ENCODE data around the gene SMCO3.

SMCO3 gene

DNA sequence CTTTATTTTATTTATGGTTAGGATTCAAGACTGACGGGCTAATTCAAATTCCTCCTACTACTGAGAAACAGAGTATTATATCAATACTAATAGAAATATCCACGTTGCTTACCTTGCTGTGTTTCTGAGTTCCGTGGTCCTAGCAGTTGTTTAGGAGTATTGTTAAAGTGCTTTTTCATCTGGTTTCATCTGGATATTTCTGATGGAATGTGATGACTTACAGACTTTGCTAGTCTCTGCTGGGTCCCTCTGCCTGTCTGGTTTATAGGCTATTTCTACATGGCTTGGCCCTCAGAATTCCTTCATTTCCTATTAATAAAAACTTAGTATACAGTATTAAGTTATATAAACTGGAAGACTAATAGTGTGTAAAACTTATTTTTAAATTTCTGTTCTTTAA is at the start of gene SMCO3:
SMCO3 (minus strand) TSS at position 169 of the 400 bp plus-strand sequence. CDS start 7,502 bp downstream, outside the sequence.
- no peak for DNase-seq (ENCODE audit: low spot score)

DNA sequence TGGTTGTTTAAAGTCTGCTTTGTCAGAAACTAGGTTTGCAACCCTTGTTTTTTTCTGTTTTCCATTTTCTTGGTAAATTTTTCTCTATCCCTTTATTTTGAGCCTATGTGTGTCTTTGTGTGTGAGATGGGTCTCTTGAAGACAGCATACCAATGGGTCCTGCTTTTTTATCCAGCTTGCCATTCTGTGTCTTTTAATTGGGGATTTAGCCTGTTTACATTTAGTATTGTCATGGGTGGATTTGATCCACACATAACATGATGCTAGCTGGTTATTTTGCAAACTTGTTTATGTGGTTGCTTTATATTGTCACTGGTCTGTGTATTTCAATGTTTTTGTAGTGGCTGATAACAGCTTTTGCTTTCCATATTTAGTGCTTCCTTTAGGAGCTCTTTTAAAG is 46.5 kb upstream of the SMCO3 start:
- no peak for DNase-seq (ENCODE audit: low spot score)

DNA sequence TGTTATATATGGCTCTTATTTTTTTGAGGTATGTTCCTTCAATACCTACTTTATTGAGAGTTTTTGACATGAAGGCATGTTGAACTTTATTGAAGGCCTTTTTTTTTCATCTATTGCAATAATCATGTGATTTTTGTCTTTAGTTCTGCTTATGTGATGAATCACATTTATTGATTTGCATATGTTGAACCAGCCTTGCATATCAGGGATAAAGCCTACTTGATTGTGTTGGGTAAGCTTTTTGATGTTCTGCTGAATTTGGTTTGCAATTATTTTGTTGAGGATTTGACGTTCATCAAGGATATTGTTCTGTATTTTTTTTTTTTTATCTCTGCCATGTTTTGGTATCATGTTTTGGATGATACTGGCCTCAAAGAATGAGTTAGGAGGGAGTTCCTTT is 44.5 kb upstream of the SMCO3 start:
- DNase-seq (ENCODE audit: low spot score): no peak

DNA sequence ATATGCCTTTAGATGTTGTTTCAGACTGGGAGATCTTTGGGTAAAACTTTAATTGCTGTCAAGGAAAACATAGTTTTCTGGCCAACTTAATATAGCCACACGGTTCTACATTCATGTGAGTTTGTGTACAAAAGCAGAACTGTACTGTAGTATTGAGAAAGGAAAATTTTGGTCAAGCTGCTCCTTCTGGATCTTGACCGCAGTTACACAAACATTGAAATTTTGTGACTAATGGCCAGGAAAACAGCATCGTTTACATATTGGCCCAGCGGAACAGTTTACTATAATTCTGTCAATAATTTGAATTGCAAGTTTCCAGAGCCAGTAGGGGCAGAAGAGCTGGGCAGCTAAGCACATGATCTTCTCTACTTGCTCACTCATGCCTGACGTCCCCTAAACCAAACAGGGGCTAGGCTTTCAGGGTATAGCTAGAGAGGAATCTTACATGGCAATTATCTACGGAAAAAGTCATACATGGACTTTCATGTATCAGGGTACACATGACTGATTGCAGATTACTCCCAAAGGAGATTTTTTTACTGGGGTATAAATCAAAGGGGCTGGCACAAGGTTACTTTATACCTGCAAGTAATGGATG is 40.7 kb upstream of the SMCO3 start:
- DNase-seq (ENCODE audit: low spot score): no peak

DNA sequence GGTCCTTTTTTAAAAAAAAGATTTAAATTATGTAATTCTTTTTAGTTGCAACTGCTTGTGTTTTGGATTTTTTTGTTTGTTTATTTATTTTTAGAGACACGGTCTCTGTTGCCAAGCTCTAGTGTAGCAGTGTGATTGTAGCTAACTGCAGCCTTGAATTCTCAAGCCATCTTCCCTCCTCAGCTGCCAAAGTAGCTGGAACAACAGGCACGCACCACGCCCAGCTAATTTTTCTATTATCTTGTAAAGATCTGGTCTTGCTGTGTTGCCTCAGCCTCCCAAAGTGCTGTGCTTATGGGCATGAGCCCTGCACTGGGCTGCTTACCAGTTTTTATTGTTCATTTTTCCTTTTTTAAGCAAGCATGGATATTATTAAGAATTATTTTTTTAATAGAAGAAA is 40.0 kb upstream of the SMCO3 start:
- no peak for DNase-seq (ENCODE audit: low spot score)

DNA sequence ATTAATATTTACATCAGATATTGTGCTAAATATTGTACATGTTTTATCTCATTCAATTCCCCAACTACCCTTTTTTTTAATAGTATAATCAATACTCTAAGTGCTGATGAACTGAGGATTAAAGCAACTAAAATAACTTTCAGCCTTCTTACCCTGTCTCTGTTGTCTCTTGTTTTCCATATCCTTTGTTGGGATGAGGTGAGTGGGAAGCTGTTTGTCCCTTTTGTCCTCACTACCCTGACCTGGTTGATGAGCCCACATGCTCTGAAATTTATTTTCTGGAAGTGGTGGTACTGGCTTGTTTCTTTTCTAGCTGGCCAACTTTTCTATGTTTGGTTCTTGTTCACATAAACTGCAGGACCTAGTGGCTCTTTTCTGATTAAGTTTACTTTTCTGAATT is 38.9 kb upstream of the SMCO3 start:
- peak; percentile 12 for DNase-seq (ENCODE audit: low spot score)

DNA sequence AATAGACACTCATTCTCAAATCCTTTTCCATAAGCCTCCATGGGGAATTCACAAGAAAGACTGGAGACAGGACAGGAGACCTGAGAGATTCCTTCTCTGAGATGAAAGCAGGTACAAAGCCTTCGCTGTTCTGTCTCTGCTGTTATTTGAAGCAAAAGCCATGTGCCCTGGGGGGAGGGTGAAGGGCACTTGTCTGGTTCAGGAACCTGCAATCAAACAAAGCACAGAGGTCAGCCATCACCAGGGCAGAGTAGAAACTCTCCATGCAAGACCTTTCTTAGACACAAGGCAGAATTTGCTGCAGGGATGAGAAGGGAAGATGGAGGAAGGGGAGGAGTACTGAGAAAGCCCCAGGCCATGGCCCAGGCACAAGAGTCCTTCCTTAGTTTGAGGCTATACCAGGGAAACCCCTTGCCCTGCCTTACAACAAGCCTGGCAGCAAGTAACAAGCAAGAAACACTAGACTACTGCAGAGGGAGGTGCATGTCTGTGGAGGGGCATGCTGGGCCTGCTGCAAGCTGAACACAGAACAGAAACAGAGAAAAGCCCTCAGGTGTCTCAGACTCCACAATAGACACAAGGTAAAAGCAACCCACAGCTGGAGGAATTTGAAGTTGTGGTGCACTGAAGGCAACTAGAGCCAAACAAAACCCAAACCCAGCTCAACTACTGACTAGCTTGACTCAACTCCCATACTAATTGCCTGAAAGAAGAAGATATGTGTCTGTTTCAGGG is 37.1 kb upstream of the SMCO3 start:
- DNase-seq (ENCODE audit: low spot score): no peak

DNA sequence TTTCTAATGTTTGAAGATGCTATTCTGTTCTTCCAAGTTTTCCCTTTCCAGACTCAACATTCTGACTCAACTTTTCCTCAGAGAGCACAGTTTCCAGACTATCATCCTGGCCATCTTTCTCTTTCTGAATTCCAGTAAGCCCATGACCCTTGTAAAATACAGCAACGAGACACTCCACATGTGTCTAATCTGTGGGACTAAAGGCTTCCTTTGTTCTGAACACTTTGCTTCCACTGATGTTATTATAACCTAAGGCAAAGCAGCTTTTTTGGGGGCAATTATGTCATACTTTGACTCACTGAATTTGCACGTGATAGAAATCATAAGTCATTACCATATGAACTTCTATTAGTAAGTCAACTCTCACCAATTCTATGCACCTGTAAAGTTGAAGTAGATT is 35.7 kb upstream of the SMCO3 start:
- no peak for DNase-seq (ENCODE audit: low spot score)

DNA sequence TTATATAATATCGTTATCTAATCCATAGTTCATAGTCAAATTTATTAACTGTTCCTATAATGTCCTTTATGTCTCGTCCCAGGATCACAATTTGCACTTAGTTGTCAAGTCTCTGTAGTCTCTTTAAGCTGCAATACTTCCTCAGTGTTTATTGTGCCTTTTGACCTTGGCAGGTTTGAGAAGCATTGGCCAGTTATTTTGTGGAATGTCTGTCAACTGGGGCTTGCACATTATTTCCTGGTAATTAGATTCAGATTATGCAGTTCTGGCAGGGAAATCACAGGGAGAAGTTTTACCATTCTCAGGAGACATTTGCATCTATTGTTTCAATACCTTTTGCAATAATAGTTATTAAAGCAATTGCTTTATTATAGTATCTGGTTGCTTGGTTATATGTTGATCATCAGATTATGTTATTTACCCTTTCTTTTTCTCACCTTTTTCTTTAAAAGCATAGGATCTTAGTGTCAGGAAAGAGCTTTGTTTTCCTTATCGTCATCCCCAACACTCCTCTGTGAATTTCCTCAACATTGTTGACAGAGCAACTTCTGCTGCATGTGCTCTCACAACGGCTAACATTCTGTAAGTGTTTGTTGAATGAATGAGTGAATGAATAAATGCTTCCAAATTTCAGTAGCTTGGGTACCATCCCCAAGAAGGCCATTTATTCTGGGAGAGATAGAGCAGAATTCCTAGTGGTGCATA is 33.0 kb upstream of the SMCO3 start:
- no peak for DNase-seq (ENCODE audit: low spot score)

DNA sequence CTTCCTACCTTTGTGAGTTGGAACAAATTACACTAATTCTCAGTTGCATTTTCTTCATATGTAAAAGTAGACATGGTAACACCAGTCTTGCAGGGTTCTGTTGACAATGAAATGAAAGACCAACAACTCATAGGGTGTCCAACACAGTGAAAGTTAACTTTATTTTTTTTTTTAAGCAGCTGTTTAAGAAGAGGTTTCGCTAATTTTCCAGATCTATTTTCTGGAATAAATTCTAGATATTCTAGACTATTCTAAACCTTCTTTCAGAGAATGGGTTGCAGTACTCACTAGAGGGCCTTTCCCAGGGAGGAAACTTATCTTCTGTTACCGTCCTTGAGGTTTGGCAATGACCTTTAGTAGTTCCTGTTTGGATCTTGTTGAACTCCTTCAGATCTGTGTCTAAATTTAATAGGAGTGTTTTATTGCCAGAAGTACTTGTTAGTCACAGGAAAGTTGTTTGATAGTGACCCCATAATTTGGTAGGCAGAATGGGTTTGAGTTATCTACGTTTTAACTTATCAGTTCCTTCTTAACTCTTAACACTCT is 32.1 kb upstream of the SMCO3 start:
- no peak for DNase-seq (ENCODE audit: low spot score)

DNA sequence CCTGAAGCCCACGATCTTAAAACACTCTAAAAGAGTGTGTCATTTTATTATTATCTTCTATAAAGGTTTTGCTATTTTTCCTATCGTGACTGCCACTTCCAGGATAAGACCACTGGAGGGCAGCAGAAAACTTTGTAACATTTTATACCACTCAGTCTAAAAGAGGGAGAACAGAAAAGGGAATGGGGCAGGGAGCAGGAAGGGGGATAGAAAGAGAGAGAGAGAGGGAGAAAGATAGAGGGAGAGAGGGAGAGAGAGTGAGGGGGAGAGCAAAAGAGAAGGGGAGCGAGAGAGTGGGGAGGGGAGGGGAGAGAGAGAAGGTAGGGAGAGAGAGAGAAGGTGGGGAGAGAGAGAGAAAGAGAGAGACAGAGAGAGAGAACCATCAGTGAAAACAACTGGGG is 31.4 kb upstream of the SMCO3 start:
- DNase-seq (ENCODE audit: low spot score): peak; percentile 72

DNA sequence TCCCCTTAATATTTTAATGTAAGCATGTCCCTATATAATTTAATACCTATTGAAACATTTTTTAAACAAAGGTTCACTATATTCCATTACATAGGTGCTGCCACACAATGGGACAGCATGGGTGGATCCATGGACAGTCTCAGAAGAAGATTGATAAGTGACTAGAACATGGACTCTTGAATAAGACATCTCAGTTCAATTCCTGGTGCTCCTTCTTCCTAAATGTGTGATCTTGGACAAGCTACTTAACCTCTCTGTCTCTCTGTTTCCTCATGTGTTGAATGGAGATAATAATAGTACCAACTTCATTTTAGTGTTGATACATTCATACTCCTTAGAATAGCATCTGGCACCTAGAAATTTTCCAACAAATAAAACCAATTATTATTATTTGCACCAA is 30.4 kb upstream of the SMCO3 start:
- no peak for DNase-seq (ENCODE audit: low spot score)

DNA sequence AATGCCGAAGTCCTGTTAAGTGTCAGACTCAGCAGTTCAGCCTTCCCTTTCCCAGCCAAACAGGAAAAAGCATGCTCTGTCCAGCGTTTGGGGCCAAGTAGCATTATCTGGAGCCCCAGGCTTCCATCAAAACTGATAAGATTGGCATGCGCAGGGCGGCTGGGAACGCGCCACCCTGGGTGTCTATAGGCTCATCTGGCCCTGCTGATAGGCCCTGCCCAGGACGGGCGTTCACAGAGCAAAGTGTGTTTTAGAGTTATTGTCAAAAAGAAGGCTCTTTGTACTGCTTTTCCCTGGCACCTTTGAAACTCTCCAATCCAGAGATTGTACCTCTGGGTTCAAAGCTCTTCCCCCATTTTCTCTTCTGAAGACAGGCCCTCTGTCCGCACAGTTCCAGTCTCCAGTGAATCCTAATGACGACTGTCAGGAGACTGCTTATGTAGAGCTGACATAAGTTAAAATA is 29.5 kb upstream of the SMCO3 start, which contains the start of gene ART4:
ART4 (minus strand) TSS at position 102 of the 463 bp plus-strand sequence. CDS start 413 bp downstream, outside the sequence.
- DNase-seq (ENCODE audit: low spot score): no peak

DNA sequence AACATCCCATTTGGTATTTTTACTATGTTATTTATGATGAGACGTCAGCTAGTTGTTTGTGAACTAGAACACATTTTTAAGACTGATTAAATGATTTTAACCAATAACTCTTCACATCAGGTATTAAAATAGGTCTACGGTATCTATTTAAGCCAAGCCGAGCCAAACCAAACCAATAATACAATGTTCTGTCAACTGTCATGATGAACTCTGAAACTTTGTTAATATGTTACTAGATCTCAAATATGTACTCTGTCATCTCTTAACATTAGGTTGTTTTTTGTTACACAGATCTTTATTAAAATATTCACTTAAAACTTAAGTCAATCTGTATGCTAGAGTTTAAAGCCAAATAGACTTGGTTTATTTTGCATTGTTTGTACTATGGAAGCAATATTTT is 28.3 kb upstream of the SMCO3 start:
- DNase-seq (ENCODE audit: low spot score): no peak

DNA sequence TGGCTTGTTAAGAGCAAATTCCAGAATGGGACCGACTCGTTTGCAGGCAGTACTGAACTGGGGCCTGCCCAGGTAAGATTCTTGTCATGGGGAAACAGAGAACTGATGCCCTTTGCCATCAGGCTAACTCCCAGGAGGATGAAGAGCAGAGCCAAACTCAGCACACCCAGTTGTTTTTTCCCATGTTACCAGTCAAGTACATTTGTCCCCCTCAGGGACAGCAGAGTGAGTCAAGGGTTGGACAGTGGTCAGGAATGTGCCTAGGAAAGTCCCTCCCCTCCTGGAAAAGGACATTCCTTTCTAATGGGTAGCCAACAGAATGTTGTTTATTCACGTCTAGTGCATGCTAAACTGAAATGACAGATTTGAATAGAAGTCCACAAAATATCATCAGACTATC is 27.8 kb upstream of the SMCO3 start:
- DNase-seq (ENCODE audit: low spot score): peak; percentile 38

DNA sequence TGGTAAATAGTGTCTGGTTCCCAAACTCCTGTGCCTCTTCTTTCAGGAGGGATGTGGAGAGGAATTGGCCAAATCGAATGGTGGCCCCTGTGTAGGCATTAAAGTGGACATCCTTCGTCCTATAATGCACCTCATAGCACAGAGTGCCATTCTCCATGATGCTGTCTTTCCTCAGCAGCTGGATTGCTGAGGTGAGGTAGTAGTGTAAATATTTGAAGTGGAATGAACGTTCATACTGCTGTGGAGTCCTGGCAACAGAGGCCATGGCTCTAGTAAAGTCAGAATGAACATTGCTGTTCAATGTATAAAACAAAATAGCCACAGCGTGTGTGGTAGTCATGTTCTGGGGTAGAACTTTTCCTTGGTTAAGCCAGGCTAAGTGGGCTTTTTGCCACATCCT is 26.6 kb upstream of the SMCO3 start:
- no peak for DNase-seq (ENCODE audit: low spot score)

DNA sequence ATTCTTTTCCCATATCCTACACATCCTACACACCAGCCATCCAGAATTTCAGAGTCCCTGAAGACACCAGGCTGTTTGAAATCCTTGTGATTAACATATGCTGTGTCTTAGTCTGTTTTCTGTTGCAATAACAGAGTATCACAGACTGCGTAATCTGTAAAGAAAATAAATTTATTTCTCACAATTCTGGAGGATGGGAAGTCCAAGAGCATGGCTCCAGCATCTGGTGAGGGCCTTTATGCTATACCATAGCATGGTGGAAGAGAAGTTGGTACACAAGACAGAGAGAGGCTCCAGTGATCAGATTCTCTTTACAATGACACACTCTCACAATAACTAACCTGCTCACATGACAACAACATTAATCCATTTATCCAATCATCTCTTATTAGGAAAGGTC is 25.3 kb upstream of the SMCO3 start:
- DNase-seq (ENCODE audit: low spot score): no peak

DNA sequence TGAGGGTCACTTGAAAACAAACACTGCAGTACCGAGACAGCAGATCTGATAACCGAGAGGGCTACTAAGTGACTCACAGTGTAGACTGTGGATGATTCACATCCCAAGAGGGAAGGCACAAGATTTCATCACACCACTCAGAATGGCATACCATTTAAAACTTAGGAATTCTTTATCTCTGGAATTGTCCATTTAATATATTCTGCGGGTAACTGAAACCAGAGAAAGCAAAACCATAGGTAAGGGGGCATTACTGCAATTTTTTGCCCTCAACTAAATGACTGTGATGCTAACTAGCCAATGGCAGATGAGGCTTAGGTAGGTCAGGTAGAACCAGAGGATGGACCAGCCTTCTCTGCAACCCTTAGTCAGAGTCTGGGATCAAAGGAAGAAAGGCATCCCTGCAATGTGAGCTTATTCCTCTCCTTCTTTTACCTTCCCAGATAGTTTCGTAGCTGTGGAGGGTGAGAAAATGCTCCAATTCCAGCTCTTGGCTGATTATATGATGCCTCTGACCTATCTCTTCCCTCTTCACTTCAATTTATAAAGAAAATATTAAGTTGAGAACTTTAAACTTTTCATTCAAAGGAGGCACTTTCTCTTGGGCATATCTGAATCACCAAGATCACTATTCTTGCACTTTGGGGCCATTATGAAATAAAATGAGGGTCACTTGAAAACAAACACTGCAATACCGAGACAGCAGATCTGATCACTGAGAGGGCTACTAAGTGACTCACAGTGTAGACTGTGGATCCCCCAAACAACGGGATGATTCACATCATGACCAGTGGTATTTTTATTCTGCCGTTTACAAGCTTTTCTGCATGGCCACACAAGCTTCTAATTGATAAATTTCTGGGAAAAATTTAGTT is 22.6 kb upstream of the SMCO3 start:
- no peak for DNase-seq (ENCODE audit: low spot score)

DNA sequence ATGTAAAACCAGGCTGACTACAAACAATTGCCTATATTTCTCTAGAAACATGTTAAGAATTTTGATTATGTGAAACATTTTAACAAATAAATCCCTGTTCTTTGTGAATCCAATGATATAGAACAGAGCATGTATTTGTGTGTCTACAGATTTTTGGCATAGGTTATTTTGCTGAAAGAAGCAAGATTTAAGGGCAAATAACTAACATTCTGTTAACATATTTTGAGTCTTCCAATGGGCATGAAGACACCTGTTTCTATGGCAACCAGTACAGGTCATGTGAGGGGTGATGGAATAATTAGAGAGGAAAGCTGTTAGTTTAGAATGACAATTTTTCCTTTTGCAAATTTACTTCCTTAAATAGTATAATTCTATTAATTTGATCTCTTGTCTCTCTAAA is 20.5 kb upstream of the SMCO3 start:
- DNase-seq (ENCODE audit: low spot score): no peak

DNA sequence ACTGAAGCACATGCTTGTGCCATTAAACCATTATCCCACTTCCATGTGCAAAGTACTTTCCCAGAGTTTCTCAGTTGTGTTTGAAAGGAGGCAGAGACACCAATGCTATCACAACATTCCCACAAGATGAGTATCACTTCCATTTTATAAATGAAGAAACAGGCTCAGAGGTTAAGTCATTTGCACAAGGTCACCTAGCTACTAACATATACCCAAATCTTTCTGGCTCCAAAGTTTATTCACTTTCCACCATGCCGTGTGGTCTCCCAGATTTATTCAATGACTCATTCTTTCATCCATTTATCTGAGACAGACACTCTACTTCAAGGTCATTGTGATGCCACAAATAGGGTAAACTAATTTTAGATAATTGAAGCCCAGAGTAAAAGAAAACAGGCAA is 20.0 kb upstream of the SMCO3 start:
- no peak for DNase-seq (ENCODE audit: low spot score)

DNA sequence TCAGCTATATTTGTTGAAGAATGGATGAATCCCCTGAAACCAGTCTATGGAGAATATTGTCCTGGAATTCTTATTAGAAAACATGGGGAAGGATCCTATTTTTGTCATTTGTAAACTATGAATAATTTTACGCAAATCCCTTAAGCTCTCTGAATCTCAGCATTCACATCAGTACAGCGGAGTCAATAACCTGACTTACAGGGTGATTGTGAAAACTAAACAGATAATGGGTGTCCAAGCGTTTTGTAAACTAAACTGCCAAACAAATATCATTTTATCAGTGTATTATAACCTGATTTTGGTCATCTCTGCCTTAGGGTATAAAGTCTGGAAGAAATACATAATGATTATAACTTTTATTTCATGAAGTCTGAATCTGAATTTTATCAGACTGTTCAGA is 19.4 kb upstream of the SMCO3 start:
- DNase-seq (ENCODE audit: low spot score): no peak

DNA sequence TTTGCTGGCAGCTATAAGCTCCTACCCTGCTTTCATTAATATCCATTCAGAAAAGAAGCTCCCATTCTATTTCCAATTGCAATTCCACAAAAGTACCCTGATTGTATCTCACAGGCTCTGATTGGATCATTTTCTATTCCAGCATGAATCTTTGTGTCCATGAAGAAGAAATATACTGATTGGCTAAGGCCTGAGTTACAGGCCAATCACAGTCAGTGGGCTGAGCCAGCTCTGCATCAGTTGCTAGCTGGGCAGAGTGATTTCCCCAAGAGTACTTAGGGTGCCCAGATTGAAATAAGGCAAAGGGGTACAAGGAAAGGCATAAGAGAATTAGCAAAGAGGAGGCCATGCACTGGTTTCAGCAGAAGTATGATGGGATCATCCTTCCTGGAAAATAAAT is 14.9 kb upstream of the SMCO3 start:
- peak; percentile 51 for DNase-seq (ENCODE audit: low spot score)

All from iPS-NIHi11 (cell line).